ENCODE results near the gene GPR15.
"Not testable (repeated sequence)": the region's sequence is repeated elsewhere in the genome, so short reads cannot be mapped to it uniquely, and the experiment has no call there.

Gene GPR15

GRCh38 chr3:98558100-98558827 is 26.5 kb downstream of the GPR15 start:
- no peak for DNase-seq (ENCODE audit: low read depth in 2 of 2)

GRCh38 chr3:98559769-98560168 is 28.0 kb downstream of the GPR15 start:
- DNase-seq (ENCODE audit: low read depth in 2 of 2): not testable (repeated sequence)

GRCh38 chr3:98560911-98561310 is 29.1 kb downstream of the GPR15 start:
- DNase-seq (ENCODE audit: low read depth in 2 of 2): no peak

- no peak for DNase-seq (ENCODE audit: low read depth in 2 of 2)
Observed at GRCh38 chr3:98561727-98562521, 30.1 kb downstream of the GPR15 start.

- no peak for DNase-seq (ENCODE audit: low read depth in 2 of 2)
Observed at GRCh38 chr3:98563661-98564281, 32.0 kb downstream of the GPR15 start.

- DNase-seq (ENCODE audit: low read depth in 2 of 2): no peak
Observed at GRCh38 chr3:98564282-98565005, 32.7 kb downstream of the GPR15 start.

GRCh38 chr3:98565237-98565643 is 33.5 kb downstream of the GPR15 start:
- no peak for DNase-seq (ENCODE audit: low read depth in 2 of 2)

GRCh38 chr3:98565843-98566242 is 34.1 kb downstream of the GPR15 start:
- DNase-seq (ENCODE audit: low read depth in 2 of 2): no peak

- no peak for DNase-seq (ENCODE audit: low read depth in 2 of 2)
Observed at GRCh38 chr3:98567666-98568270, 36.0 kb downstream of the GPR15 start.

GRCh38 chr3:98568402-98568801 is 36.6 kb downstream of the GPR15 start:
- no peak for DNase-seq (ENCODE audit: low read depth in 2 of 2)

- no peak for DNase-seq (ENCODE audit: low read depth in 2 of 2)
Observed at GRCh38 chr3:98573181-98573728, 41.5 kb downstream of the GPR15 start.

GRCh38 chr3:98574132-98574531 is 42.4 kb downstream of the GPR15 start:
- no peak for DNase-seq (ENCODE audit: low read depth in 2 of 2)

- no peak for DNase-seq (ENCODE audit: low read depth in 2 of 2)
Observed at GRCh38 chr3:98577178-98577895, 45.6 kb downstream of the GPR15 start.

GRCh38 chr3:98580401-98581386 is 48.9 kb downstream of the GPR15 start:
- DNase-seq (ENCODE audit: low read depth in 2 of 2): no peak

- DNase-seq (ENCODE audit: low read depth in 2 of 2): no peak
Observed at GRCh38 chr3:98581474-98581873, 49.7 kb downstream of the GPR15 start.

GRCh38 chr3:98582042-98582441 is 50.3 kb downstream of the GPR15 start:
- no peak for DNase-seq (ENCODE audit: low read depth in 2 of 2)

GRCh38 chr3:98583766-98584165 is 52.0 kb downstream of the GPR15 start:
- no peak for DNase-seq (ENCODE audit: low read depth in 2 of 2)
